Gastrocnemius medialis (tissue), 4 donors: ENCODE results near the gene TDRD12. TPM values are rescaled to one million over a fixed set of nuclear protein-coding genes. Genes with fewer than 3 reads are reported as not detected.

Experiments
- ATAC-seq, 2 donors: fragments of 150-250 bp; one replicate each; pipeline ENCODE4 v1.9.1; 2016
- DNase-seq, 2 donors: peaks; one replicate each; pipeline ENCODE4 v3.0.0-alpha.2; 2019
- H3K27ac ChIP-seq, 4 donors: fragments of 200-600 bp; sonication (generic); 1 replicate in 1 of 4; 2 replicates in 3 of 4; pipeline ENCODE4 v1.5.1; 2016 to 2018; ENCODE audit warnings: mild to moderate bottlenecking in 2 of 4, moderate library complexity in 1 of 4
- H3K27me3 ChIP-seq, 3 donors: fragments of 200-600 bp; sonication (generic) in 2 of 3; 1 replicate in 1 of 3; 2 replicates in 2 of 3; pipeline versions ENCODE4 v1.5.1 to v1.6.0; 2016 to 2019; ENCODE audit warnings: mild to moderate bottlenecking in 1 of 3, moderate library complexity in 1 of 3
- H3K36me3 ChIP-seq, 2 donors: fragments of 200-600 bp; sonication (generic) in 1 of 2; one replicate each; pipeline ENCODE4 v1.5.1; 2017 to 2018
- H3K4me1 ChIP-seq, 2 donors: fragments of 200-600 bp; sonication (generic) in 1 of 2; one replicate each; pipeline ENCODE4 v1.5.1; 2016 to 2017; ENCODE audit warnings: mild to moderate bottlenecking in 2 of 2
- H3K4me3 ChIP-seq, 4 donors: fragments of 200-600 bp; sonication (generic) in 3 of 4; 1 replicate in 1 of 4; 2 replicates in 3 of 4; pipeline ENCODE4 v1.5.1; 2016 to 2019; ENCODE audit warnings: mild to moderate bottlenecking in 2 of 4
- H3K9me3 ChIP-seq, 3 donors: fragments of 200-600 bp; sonication (generic) in 2 of 3; 1 replicate in 1 of 3; 2 replicates in 2 of 3; pipeline ENCODE4 v1.5.1; 2016 to 2019
- CTCF ChIP-seq, 5 experiments: fragments of 450-650 bp in 3 of 5; fragments of 200-600 bp in 2 of 5; sonication (generic) in 2 of 5; IDR thresholded peaks in 4 of 5; conservative IDR thresholded peaks in 1 of 5; 1 replicate in 4 of 5; 2 replicates in 1 of 5; pipeline ENCODE4 v1.5.1; 2016 to 2019; ENCODE audit warnings: antibody characterized with exemption in 5 of 5, mild to moderate bottlenecking in 3 of 5, moderate library complexity in 3 of 5
- POLR2A ChIP-seq, 2 donors: fragments of 450-650 bp; IDR thresholded peaks; one replicate each; pipeline ENCODE4 v1.6.1; 2017; ENCODE audit warnings: antibody characterized with exemption in 2 of 2, mild to moderate bottlenecking in 2 of 2, moderate library complexity in 2 of 2
- in situ Hi-C, 4 donors: fragments of 200-750 bp; cut with MboI; loops; one replicate each; pipeline versions ENCODE4 v1.15.0 to v1.8.0; 2017; ENCODE audit warnings: low sequenced_read_pairs in 4 of 4
- intact Hi-C: fragments of 100-400 bp; cut with DNase I; formaldehyde crosslinking; loops from one replicate; pipeline ENCODE4 v1.15.1; 2023; ENCODE audit warnings: low total_unique reads
- total RNA-seq, 4 donors: library from RNA; depleted of rRNA; stranded (reverse); fragments of >200 nt; gene quantifications; one replicate each; pipeline versions ENCODE4 v1.1.0 to v1.2.3, GENCODE V29; 2016

The TDRD12 gene
- total RNA-seq, 4 donors from 2014 or later, result 0.10 to 1.0 (median 0.37) TPM

- H3K4me1 ChIP-seq, result peaks cover 31 to 41% of the 10 kb centered on the region in 2 donors
- peak overlapping the region; percentile 69 to 95 (median 78) for H3K4me3 ChIP-seq
- peak overlapping the region; percentile 88 to 97 (median 94) for H3K27ac ChIP-seq
- H3K36me3 ChIP-seq, result no peaks in the 10 kb centered on the region
- intact Hi-C loops (loop anchor here (5.0 kb wide), 1 partner anchor 626 kb away; the partner anchor contains the start of gene CEBPA), in situ Hi-C loops (loop anchor here in 1 of 4 donors (25.0 kb wide), 1 partner anchor 314 kb away; no protein-coding TSS in a partner anchor)
- peak in 1 of 2 donors; percentile 41 for DNase-seq
- H3K27me3 ChIP-seq, result peaks cover 0 to 2% (median 0%) of the 10 kb centered on the region in 3 donors
- ATAC-seq, result peak; percentile 15 to 21
- peak in 2 of 5 experiments; percentile 27 to 37 for TF ChIP-seq CTCF (IDR thresholded peaks at IDR 0.05 in 4 of 5, conservative IDR thresholded peaks at IDR 0.05 in 1 of 5)
- TF ChIP-seq POLR2A (IDR thresholded peaks at IDR 0.05), result no peak
- no peaks in the 10 kb centered on the region for H3K9me3 ChIP-seq
Measured at GRCh38 chr19:32676186-32676894, 43.2 kb upstream of the TDRD12 start.

GRCh38 chr19:32676895-32677359 is 42.6 kb upstream of the TDRD12 start:
- H3K36me3 ChIP-seq, result no peaks in the 10 kb centered on the region
- H3K27me3 ChIP-seq, result peaks cover 0 to 2% (median 0%) of the 10 kb centered on the region in 3 donors
- ATAC-seq, result no peak
- peak overlapping the region; percentile 88 to 97 (median 94) for H3K27ac ChIP-seq
- in situ Hi-C loops, result loop anchor here in 1 of 4 donors (25.0 kb wide), 1 partner anchor 315 kb away; no protein-coding TSS in a partner anchor
- no peak for DNase-seq
- intact Hi-C loops, result loop anchor here (5.0 kb wide), 1 partner anchor 625 kb away; the partner anchor contains the start of gene CEBPA
- no peaks in the 10 kb centered on the region for H3K9me3 ChIP-seq
- no peak for TF ChIP-seq CTCF (IDR thresholded peaks at IDR 0.05 in 4 of 5, conservative IDR thresholded peaks at IDR 0.05 in 1 of 5)
- no peak for TF ChIP-seq POLR2A (IDR thresholded peaks at IDR 0.05)
- peak overlapping the region; percentile 69 to 95 (median 78) for H3K4me3 ChIP-seq
- peaks cover 28 to 41% of the 10 kb centered on the region in 2 donors for H3K4me1 ChIP-seq

GRCh38 chr19:32677657-32678056 is 41.9 kb upstream of the TDRD12 start:
- H3K4me3 ChIP-seq, result peak overlapping the region in 3 of 4 donors; percentile 69 to 81 (median 76)
- no peaks in the 10 kb centered on the region for H3K36me3 ChIP-seq
- in situ Hi-C loops, result loop anchor here in 1 of 4 donors (25.0 kb wide), 1 partner anchor 315 kb away; no protein-coding TSS in a partner anchor
- peak overlapping the region; percentile 88 to 97 (median 94) for H3K27ac ChIP-seq
- ATAC-seq (no peak), DNase-seq (peak in 1 of 2 donors; percentile 39)
- TF ChIP-seq CTCF (IDR thresholded peaks at IDR 0.05 in 4 of 5, conservative IDR thresholded peaks at IDR 0.05 in 1 of 5), result peak in 2 of 5 experiments; percentile 22 to 36
- TF ChIP-seq POLR2A (IDR thresholded peaks at IDR 0.05), result no peak
- intact Hi-C loops, result loop anchor here (5.0 kb wide), 1 partner anchor 625 kb away; the partner anchor contains the start of gene CEBPA
- peaks cover 21 to 38% of the 10 kb centered on the region in 2 donors for H3K4me1 ChIP-seq
- H3K9me3 ChIP-seq, result no peaks in the 10 kb centered on the region
- peaks cover 0 to 2% (median 0%) of the 10 kb centered on the region in 3 donors for H3K27me3 ChIP-seq

- ATAC-seq (no peak), DNase-seq (no peak)
- H3K9me3 ChIP-seq, result no peaks in the 10 kb centered on the region
- in situ Hi-C loops (loop anchor here in 1 of 4 donors (25.0 kb wide), 1 partner anchor 319 kb away; no protein-coding TSS in a partner anchor), intact Hi-C loops (no loop called here)
- H3K4me1 ChIP-seq, result peaks cover 5 to 16% of the 10 kb centered on the region in 2 donors
- no peaks in the 10 kb centered on the region for H3K36me3 ChIP-seq
- peak overlapping the region in 2 of 4 donors; percentile 18 to 43 for H3K27ac ChIP-seq
- TF ChIP-seq POLR2A (IDR thresholded peaks at IDR 0.05), result no peak
- no peak for TF ChIP-seq CTCF (IDR thresholded peaks at IDR 0.05 in 4 of 5, conservative IDR thresholded peaks at IDR 0.05 in 1 of 5)
- peaks cover 0 to 2% (median 0%) of the 10 kb centered on the region in 3 donors for H3K27me3 ChIP-seq
- H3K4me3 ChIP-seq, result no peak overlapping the region
Measured at GRCh38 chr19:32680986-32681385, 38.6 kb upstream of the TDRD12 start.
